Measurements from ENCODE around the gene COPS7A. TPM values are rescaled to one million over a fixed set of nuclear protein-coding genes. Genes with fewer than 3 reads are reported as not detected.

Gene COPS7A
- total RNA-seq, 1 donor from 2014 or later: 35.4 TPM

DNA sequence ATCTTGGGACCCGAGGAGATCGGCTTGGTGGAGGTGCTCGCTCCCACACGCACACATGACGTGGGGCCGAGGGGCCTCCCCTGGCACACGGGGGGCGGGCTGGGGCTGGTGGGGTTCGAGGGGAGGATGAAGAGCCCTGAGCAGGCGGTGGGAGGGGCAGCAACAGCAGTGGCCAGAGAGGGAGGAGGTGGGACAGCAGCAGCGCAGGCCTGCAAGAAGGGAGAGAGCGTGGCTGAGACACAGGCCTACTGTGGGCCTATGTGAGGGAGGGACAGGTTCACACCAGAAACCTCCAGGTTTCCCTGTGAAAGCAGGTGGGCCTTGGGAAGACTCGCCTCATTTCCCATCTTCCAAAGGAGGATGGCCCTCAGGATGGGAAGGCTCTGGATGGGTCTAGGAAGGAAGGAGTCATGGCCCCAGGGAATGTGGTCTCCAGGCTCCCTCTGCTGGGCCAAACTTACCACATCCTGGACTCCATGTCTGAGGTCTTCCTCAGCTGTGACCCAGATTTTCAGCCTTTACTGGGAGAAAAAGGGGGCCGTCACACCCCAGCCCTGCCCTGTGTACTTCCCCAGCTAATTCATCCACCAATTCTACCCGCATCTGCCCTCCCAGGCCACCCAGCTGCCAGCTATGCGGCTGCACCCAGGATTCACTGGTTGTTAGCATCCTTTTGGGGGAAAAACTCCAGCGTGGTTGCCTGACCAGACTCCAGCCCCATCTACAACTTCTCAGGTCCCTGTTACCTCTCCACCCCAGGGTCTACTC lies 26.1 kb upstream of the COPS7A start:
- intact Hi-C loops (cut with DNase I): no loop called here
- no peak for DNase-seq (ENCODE audit: extremely low spot score in 2 of 2)
- H3K9me3 ChIP-seq: no peaks in the 10 kb centered on the region

DNA sequence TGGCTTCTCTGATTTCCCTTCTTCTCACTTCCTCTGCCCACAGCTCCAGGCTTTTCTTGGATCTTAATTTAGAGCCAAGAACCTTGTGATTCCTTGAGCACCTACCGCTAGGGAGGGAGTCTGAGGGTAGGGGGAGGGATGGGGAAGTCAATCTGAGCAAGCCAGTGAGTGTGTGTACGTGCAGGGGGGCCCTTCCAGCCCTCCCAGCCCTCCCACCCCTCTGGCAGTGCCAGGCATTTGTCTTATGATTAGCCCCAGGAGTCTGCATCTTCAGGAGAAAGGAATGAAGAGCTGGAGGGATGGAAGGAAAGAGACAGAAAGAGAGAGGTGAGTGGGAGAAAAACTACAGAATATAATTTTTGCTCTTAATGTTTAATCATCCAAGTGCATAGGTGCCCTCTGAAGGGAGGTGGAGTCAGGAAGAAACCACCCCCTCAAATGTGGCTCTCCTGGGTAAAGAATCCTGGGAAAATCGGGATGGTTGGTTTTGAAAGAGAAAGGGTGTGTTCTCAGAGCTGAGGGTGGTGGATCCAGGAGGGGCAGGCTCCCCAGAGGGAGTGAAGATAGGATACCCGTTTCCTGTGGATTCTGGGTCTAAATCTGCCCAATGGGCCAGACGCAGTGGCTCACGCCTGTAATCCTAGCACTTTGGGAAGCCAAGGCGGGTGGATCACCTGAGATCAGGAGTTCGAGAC lies 25.3 kb upstream of the COPS7A start:
- no peaks in the 10 kb centered on the region for H3K27me3 ChIP-seq
- TF ChIP-seq POLR2A (IDR thresholded peaks at IDR 0.05) (no peak), POLR2AphosphoS5 (IDR thresholded peaks at IDR 0.05; ENCODE audit: insufficient read depth in 1 of 2, low read depth in 1 of 2) (no peak)
- TF ChIP-seq, protein P1, sequence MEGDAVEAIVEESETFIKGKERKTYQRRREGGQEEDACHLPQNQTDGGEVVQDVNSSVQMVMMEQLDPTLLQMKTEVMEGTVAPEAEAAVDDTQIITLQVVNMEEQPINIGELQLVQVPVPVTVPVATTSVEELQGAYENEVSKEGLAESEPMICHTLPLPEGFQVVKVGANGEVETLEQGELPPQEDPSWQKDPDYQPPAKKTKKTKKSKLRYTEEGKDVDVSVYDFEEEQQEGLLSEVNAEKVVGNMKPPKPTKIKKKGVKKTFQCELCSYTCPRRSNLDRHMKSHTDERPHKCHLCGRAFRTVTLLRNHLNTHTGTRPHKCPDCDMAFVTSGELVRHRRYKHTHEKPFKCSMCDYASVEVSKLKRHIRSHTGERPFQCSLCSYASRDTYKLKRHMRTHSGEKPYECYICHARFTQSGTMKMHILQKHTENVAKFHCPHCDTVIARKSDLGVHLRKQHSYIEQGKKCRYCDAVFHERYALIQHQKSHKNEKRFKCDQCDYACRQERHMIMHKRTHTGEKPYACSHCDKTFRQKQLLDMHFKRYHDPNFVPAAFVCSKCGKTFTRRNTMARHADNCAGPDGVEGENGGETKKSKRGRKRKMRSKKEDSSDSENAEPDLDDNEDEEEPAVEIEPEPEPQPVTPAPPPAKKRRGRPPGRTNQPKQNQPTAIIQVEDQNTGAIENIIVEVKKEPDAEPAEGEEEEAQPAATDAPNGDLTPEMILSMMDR (IDR thresholded peaks at IDR 0.05): no peak

More for the DNA sequence above, 26.1 kb upstream of the COPS7A start:
- TF ChIP-seq POLR2A (IDR thresholded peaks at IDR 0.05): no peak
- TF ChIP-seq, protein P1 (IDR thresholded peaks at IDR 0.05): no peak
- TF ChIP-seq POLR2AphosphoS5 (IDR thresholded peaks at IDR 0.05; ENCODE audit: insufficient read depth in 1 of 2, low read depth in 1 of 2): no peak
- Histone ChIP-seq H3K4me1 (peaks cover 13% of the 10 kb centered on the region), H3K36me3 (no peaks in the 10 kb centered on the region), H3K4me3 (no peak overlapping the region), H3K27me3 (no peaks in the 10 kb centered on the region), H3K27ac (no peak overlapping the region)

DNA sequence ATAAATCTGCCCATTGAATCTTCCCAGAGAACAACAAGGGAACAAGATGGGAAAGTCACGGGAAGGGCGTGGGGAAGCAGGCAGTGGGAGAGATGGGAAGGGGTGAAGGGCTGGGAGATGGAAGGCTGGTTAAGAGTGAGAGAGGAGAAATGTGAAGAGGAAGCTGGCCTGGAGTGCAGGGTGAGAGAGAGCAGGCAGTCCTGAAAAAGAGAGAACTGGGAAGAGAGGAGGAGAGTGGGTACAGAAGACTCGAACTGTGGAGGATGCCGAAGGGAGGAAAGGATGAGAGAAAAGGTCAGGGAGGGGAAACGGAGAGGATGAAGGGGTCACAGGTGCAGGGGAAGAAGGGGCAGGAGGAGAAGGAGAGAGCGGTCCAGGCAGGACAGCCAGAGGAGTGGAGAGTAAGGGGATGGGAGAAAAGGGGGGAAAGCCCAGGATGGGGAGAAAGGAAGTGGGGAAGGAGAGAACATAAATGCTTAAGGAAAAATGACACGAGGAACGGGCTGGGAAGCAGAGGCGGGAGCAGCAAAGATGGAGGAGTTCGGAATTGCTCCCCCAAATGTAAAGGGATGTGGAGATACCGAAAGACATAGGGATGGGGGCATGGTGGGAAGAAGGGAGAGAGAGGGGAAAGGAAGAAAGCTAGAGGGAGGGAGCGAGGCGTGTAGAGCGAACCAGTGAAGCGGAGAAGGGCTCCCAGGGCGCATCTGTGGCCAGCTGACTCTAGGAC lies 24.4 kb upstream of the COPS7A start:
- Histone ChIP-seq H3K9me3 (no peaks in the 10 kb centered on the region), H3K4me1 (peaks cover 13% of the 10 kb centered on the region), H3K27ac (peak overlapping the region; percentile 27), H3K27me3 (no peaks in the 10 kb centered on the region), H3K36me3 (no peaks in the 10 kb centered on the region), H3K4me3 (peak overlapping the region; percentile 50 to 70)
- intact Hi-C loops (cut with DNase I): no loop called here
- no peak for DNase-seq (ENCODE audit: extremely low spot score in 2 of 2)
- TF ChIP-seq POLR2A (IDR thresholded peaks at IDR 0.05) (no peak), POLR2AphosphoS5 (IDR thresholded peaks at IDR 0.05; ENCODE audit: insufficient read depth in 1 of 2, low read depth in 1 of 2) (no peak)
- TF ChIP-seq, protein P1 (IDR thresholded peaks at IDR 0.05): no peak

More for the DNA sequence above, 25.3 kb upstream of the COPS7A start:
- H3K4me1 ChIP-seq: peaks cover 13% of the 10 kb centered on the region
- H3K27ac ChIP-seq: no peak overlapping the region
- intact Hi-C loops (cut with DNase I): no loop called here
- H3K4me3 ChIP-seq: no peak overlapping the region
- H3K9me3 ChIP-seq: no peaks in the 10 kb centered on the region
- no peak for DNase-seq (ENCODE audit: extremely low spot score in 2 of 2)
- H3K36me3 ChIP-seq: no peaks in the 10 kb centered on the region

DNA sequence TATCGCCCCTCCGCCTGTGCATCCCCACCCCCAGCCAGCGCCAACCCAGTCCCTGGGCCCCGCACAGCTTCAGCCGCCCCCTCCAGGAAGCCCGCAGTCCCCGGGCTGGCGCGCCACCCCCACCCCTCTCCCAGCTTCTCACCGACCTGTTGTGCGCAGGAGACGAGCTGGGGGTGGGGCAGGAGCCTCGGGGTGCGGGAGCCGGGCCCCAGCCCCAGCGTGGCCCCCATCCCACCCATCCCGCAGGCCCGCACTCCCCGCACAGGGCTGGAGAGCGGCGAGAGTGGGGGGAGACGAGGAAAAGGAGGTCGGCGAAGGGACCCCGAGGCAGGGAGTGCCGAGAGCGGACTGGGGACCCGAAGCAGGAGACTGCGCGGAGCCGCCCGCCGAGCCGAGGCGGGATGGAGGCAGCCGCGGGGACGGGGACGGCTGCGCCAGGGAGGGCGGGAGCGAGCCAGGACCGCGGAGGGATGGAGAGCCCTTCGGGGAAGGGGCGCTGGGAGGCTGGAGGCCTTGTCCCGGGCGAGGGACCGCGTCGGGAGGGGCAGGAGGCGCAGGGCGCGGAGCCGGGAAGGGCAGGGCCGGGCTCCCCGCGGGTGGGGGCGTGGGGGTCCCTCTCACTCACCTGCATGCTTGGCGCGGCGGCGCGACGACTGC lies 23.7 kb upstream of the COPS7A start:
- no peaks in the 10 kb centered on the region for H3K36me3 ChIP-seq
- TF ChIP-seq POLR2A (IDR thresholded peaks at IDR 0.05) (no peak), POLR2AphosphoS5 (IDR thresholded peaks at IDR 0.05; ENCODE audit: insufficient read depth in 1 of 2, low read depth in 1 of 2) (peak in 1 of 2 donors; percentile 13)
- TF ChIP-seq, protein P1 (IDR thresholded peaks at IDR 0.05): no peak
- no peaks in the 10 kb centered on the region for H3K9me3 ChIP-seq
- peaks cover 13% of the 10 kb centered on the region for H3K4me1 ChIP-seq
- intact Hi-C loops (cut with DNase I): no loop called here
- DNase-seq (ENCODE audit: extremely low spot score in 2 of 2): no peak
- no peaks in the 10 kb centered on the region for H3K27me3 ChIP-seq
- H3K27ac ChIP-seq: peak overlapping the region; percentile 27
- peak overlapping the region; percentile 50 to 70 for H3K4me3 ChIP-seq
